ENCODE measurements around the gene USP5. TPM values are rescaled to one million over a fixed set of nuclear protein-coding genes. Genes with fewer than 3 reads are reported as not detected.

Gene USP5
- total RNA-seq, 1 donor from 2014 or later, result 60.5 TPM

DNA sequence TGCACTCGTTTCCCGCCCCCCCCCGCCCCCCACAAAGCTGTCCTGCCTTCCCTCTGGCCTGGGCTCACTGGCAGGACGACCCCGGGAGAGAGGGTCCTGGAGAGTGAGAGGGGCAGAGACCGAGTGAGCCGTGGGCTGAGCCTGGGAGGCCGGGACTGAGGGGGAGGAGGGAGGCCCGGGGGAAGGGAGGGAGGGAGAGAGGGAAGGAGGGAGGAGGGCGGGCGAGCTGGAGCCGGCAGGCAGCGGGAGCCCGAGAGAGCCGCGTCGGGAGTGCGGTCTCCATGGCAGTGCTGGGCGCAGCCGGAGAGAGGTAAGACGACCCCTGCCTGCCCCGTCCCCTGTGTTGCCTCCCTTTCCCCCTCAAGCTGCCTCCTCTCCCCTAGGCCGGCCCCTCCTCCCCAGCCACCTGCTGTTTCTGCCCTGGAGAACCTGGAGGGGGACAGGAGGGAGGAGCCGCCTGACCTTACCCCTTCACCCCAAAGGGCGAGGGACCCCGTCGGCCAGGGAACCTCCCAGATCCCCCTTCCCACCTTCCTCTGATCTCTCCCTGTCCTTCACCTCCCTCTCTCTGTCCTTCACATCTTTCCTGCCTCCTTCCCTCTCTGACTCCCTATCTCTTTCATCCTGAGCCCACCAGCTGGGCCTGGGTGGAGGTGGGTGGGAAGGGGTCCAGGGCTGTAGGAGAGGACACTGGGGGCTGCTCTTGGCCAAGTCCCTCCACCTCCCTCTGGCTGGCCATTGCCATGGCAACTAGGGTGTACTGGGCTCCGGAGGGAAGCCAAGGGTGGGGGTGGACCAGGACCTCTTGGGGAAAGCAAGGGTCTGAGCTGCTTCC, 30.1 kb upstream of the USP5 start, which contains the start of gene GPR162:
Gene GPR162 (plus strand): TSS at position 231 of the 835 bp plus-strand sequence. CDS start 2,078 bp downstream, outside the sequence.
- no peak for DNase-seq (ENCODE audit: low read depth)
- TF ChIP-seq, protein P1, sequence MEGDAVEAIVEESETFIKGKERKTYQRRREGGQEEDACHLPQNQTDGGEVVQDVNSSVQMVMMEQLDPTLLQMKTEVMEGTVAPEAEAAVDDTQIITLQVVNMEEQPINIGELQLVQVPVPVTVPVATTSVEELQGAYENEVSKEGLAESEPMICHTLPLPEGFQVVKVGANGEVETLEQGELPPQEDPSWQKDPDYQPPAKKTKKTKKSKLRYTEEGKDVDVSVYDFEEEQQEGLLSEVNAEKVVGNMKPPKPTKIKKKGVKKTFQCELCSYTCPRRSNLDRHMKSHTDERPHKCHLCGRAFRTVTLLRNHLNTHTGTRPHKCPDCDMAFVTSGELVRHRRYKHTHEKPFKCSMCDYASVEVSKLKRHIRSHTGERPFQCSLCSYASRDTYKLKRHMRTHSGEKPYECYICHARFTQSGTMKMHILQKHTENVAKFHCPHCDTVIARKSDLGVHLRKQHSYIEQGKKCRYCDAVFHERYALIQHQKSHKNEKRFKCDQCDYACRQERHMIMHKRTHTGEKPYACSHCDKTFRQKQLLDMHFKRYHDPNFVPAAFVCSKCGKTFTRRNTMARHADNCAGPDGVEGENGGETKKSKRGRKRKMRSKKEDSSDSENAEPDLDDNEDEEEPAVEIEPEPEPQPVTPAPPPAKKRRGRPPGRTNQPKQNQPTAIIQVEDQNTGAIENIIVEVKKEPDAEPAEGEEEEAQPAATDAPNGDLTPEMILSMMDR (conservative IDR thresholded peaks at IDR 0.05; ENCODE audit: low read depth, low read length), result no peak
- H3K4me3 ChIP-seq (ENCODE audit: low read depth, low read length), result peak within 1 kb of the TSS; percentile 44

GRCh38 chr12:6822426-6823135, 29.4 kb upstream of the USP5 start:
- no peak for DNase-seq (ENCODE audit: low read depth)
- TF ChIP-seq, protein P1 (conservative IDR thresholded peaks at IDR 0.05; ENCODE audit: low read depth, low read length), result no peak
- no peak overlapping the region for H3K4me3 ChIP-seq (ENCODE audit: low read depth, low read length)

DNA sequence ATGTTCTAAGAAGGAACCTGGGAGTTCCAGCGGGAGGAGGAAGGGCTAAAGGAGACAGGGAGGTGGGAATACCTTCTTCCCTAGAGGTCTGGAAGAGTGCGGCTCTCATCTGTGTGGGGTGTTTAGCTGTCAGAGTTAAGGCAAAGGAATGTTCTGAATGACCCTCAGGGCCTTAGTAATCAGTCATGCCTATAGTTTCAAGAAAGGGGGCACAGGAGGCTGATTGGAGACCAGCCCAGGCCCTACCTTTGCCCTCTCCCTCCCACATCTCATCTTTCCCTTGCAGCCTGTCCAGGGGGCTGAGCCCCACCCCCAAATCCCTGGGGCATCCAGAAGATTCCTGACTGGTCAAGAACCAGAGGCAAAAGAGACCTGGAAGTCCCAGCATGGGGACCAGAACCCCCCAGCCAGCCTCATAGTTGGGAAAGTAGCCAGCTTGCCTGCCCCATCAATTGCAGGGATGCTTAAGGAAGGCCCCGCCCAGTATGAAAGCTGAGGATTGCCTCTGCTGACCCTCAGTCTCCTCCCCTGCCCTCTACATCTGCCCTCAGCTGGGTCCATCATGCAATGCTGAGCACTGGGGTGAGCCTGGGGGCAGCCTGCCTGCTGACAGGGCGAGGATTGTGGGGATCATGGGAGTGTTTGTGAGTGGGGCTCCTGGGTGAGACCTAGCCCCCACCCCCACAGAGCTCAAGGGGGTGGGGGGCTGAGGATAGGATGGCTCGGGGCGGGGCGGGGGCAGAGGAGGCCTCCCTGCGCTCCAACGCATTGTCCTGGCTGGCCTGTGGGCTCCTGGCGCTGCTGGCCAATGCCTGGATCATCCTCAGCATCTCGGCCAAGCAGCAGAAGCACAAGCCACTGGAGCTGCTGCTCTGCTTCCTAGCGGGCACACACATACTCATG, 28.5 kb upstream of the USP5 start:
- H3K4me3 ChIP-seq (ENCODE audit: low read depth, low read length), result no peak overlapping the region
- DNase-seq (ENCODE audit: low read depth), result no peak
- TF ChIP-seq, protein P1 (conservative IDR thresholded peaks at IDR 0.05; ENCODE audit: low read depth, low read length), result no peak

- H3K4me3 ChIP-seq (ENCODE audit: low read depth, low read length), result no peak overlapping the region
- TF ChIP-seq, protein P1 (conservative IDR thresholded peaks at IDR 0.05; ENCODE audit: low read depth, low read length), result no peak
- no peak for DNase-seq (ENCODE audit: low read depth)
Measured at GRCh38 chr12:6824085-6824775, 27.7 kb upstream of the USP5 start.

GRCh38 chr12:6824901-6825381, 27.0 kb upstream of the USP5 start:
- no peak for DNase-seq (ENCODE audit: low read depth)
- H3K4me3 ChIP-seq (ENCODE audit: low read depth, low read length), result no peak overlapping the region
- TF ChIP-seq, protein P1 (conservative IDR thresholded peaks at IDR 0.05; ENCODE audit: low read depth, low read length), result no peak

Data from epithelial cell of proximal tubule (primary cell).